ENCODE data around the gene PFDN2. TPM values are rescaled to one million over a fixed set of nuclear protein-coding genes. Genes with fewer than 3 reads are reported as not detected.

The PFDN2 gene, protein sequence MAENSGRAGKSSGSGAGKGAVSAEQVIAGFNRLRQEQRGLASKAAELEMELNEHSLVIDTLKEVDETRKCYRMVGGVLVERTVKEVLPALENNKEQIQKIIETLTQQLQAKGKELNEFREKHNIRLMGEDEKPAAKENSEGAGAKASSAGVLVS
- 23.4 and 34.3 TPM in 2 replicates for total RNA-seq (2014; rRNA removed; shearing (Covaris generic); ENCODE audit: low replicate concordance)

DNA sequence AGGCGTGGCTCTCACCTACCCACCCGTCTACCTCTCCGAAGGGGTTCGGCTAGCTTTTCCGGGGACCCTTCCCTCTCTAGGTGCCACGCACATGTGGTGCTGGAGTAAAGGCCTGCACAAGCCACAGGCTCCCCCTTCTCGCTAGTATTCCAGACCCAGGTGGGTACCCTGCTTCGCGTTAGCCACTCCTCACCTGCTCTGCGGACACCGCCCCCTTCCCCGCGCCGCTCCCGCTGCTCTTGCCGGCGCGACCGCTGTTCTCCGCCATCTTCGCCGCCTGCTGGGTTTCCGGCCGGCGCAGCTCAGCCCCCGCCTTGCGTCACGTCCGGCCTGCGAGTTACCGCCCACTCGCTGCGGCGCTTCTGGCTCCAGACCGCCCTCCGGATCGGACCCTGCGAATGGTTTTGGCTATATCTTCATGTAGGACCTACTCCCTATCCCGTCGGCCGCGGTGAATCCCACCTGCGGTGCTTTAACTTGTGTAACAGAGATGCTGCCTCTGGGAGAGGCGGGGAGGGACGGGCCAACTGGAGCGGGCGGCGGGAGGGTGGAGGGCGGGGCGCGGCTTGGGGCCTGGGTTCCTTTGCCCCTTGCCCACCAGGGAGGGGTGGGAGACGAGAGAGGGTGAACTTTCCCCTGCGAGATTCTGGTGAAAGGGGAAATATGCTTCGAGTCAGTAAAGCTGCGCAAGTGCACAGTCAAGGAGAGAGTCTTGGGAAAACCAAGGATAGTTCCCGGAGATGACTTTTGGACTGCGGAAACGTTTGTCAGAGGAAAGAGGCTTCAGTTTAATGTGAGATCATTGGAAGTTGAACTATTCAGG lies at the start of gene PFDN2, which contains the start of gene NIT1:
Gene PFDN2, minus strand, starts transcription at position 279 of the 823 bp plus-strand sequence. Its CDS starts 11 bp downstream, at position 268.
Gene NIT1, plus strand, starts transcription at position 347 of the 823 bp plus-strand sequence. Its CDS starts 72 bp downstream, at position 419.
- peak; percentile 76 for DNase-seq (ENCODE audit: low read depth)
- in situ Hi-C loops (cut with HindIII; ENCODE audit: low pct_unique_long_range_greater_than_20kb, low sequenced_read_pairs), result no loop called here

DNA sequence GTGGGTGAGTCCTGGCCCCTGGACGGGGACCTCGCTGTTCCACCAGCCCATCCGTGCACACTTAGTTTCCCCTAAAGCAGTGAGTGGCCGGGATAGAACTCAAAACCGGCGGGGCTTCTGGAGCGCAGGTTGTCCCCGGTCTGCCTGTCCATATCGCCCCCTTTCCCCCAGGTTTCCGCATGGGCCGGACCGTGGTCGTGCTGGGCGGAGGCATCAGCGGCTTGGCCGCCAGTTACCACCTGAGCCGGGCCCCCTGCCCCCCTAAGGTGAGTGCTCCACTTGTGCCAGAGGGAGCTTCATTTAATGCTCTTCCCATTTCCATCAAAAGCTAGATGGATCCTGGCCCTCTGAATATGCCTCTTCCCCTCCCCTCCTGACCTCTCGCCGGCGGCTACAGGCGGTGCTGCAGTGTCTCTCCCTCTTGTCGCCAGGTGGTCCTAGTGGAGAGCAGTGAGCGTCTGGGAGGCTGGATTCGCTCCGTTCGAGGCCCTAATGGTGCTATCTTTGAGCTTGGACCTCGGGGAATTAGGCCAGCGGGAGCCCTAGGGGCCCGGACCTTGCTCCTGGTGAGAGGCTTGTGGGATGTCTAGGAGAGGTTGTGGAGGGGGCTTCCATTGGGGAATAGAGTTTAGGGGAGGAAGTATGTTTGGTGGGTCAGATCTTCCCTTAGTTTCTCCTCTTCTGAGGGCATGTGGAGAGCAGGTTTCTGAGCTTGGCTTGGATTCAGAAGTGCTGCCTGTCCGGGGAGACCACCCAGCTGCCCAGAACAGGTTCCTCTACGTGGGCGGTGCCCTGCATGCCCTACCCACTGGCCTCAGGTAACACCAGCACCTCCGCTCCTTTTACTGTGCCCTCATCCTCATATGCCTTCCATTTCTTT lies 49.1 kb upstream of the PFDN2 start:
- in situ Hi-C loops (cut with HindIII; ENCODE audit: low pct_unique_long_range_greater_than_20kb, low sequenced_read_pairs), result no loop called here
- DNase-seq (ENCODE audit: low read depth), result peak; percentile 15

DNA sequence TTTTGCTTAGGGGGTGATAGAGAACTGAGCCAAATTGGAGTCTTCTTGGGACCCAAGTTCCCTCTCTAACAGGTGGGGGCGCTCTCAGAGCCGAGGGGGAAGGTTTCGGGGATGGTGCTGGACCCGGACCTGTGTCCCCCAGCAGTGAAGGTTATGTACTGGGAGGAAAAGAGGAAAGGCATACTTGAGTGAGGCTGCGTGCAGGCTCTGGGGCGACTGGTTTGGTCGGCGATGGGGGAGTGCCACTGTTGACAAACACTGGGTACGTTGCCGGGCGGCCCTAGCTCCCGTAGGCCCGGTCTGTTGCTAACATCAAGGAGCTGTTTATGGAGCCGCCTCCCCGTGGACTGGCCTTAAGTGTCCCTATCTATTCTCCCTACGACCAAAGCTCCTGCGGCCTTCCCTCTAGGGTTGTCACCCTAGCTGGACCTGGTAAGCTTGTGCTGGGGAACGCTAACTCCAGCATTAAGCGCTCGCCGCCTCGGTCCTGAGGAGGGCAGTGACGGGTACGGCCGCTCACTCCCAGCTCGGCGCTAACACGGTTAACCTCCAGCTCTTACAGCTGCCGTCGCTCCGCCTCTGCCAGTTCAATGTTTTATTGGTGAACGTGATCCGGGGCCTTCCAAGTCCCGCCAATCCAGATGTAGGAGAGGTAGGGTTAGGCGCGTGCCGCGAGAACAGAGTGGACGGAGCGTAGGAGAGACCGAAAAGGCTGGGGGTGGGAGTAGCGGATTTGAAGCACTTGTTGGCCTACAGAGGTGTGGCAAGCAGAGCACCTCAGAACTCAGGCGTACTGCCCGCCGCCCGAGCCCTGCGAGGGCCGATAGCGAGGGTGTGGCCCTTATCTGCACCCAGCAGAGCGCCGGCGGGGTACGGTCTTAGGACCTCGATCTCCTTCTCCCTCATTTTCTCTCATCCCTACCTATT lies 48.2 kb upstream of the PFDN2 start, which contains the start of gene PPOX:
Gene PPOX, plus strand, starts transcription at position 685 of the 927 bp plus-strand sequence. CDS start 422 bp downstream, outside the sequence.
- in situ Hi-C loops (cut with HindIII; ENCODE audit: low pct_unique_long_range_greater_than_20kb, low sequenced_read_pairs), result no loop called here
- peak; percentile 97 for DNase-seq (ENCODE audit: low read depth)

DNA sequence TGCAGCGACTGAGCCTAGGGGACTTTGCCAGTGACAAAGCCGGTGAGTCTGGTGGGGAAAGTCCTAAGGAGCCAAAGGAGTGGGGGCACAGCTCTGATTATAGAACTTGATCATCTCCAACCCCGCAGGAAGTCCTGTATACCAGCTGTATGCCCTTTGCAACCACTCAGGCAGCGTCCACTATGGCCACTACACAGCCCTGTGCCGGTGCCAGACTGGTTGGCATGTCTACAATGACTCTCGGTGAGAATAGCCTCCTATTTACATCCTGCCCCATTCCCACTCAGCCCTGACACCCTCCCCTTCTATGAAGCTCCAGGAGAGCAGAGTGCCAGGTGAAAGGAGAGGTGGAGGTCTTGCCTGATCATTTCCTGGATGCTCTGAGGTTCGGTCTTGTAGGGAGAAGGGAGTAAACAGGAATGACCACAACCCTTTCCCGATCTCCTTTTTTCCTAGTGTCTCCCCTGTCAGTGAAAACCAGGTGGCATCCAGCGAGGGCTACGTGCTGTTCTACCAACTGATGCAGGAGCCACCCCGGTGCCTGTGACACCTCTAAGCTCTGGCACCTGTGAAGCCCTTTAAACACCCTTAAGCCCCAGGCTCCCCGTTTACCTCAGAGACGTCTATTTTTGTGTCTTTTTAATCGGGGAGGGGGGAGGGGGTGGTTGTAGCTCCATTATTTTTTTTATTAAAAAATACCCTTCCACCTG lies 47.2 kb upstream of the PFDN2 start:
- in situ Hi-C loops (cut with HindIII; ENCODE audit: low pct_unique_long_range_greater_than_20kb, low sequenced_read_pairs), result no loop called here
- no peak for DNase-seq (ENCODE audit: low read depth)

DNA sequence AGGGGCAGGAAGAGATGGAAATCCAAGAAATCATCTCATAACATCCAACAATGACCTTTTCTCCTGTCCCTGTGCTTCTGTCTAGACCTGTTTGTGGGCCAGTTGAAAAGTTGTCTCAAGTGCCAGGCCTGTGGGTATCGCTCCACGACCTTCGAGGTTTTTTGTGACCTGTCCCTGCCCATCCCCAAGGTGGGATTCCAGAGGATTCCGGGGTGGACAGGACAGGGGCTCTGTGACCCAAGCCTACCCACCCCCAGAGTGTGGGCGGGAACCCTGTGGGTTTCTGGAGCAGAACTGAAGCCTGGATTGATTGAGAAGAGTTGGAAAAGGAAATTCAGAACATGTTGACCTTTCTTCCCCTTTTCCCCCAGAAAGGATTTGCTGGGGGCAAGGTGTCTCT lies 46.0 kb upstream of the PFDN2 start:
- in situ Hi-C loops (cut with HindIII; ENCODE audit: low pct_unique_long_range_greater_than_20kb, low sequenced_read_pairs), result no loop called here
- no peak for DNase-seq (ENCODE audit: low read depth)

DNA sequence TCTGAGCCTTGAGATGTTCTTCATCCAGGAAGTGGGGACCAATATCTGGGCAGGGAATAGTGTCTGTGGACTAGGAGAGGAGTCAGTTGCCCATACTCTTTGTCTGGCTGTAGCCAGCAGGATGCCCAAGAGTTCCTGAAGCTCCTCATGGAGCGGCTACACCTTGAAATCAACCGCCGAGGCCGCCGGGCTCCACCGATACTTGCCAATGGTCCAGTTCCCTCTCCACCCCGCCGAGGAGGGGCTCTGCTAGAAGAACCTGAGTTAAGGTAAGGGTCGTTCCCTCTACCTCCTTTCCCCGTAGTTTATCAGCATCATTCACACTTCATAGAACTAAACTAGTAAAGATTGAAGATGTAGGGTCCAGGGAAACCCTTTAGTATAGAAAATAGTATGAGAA lies 45.0 kb upstream of the PFDN2 start:
- no peak for DNase-seq (ENCODE audit: low read depth)
- in situ Hi-C loops (cut with HindIII; ENCODE audit: low pct_unique_long_range_greater_than_20kb, low sequenced_read_pairs), result no loop called here

DNA sequence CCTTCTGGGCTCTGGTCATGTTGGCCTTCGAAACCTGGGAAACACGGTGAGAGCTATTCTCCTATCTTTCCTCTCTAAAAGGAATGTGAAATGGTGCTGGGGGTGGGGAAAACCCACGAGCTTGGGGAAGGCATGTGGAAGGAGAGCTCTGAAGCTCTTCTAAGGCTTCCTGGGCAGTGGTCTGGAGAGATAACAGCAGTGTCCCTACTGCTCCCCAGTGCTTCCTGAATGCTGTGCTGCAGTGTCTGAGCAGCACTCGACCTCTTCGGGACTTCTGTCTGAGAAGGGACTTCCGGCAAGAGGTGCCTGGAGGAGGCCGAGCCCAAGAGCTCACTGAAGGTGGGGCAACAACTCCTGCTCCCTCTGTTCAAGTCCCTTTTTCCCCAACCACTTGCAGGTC lies 44.2 kb upstream of the PFDN2 start:
- no peak for DNase-seq (ENCODE audit: low read depth)
- in situ Hi-C loops (cut with HindIII; ENCODE audit: low pct_unique_long_range_greater_than_20kb, low sequenced_read_pairs), result no loop called here

DNA sequence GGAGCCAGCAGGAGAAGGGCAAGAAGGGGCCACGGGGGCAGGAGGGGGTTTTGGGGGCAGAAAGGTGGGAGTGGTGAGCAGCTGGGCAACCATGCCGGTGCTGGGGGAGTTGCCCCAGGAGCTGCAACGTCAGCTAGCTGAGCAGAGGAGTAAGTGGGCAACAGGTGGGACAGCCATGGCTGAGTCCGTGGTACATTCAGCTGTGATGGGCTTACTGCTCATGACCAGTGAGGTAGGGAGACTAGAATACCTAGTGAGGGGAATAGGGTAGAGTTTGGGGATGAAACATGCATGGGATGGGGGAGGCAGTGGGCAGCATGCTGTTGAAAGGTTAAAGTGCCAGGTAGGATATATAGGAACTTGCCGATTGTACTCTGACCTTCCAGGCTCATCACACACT lies 43.8 kb upstream of the PFDN2 start:
- in situ Hi-C loops (cut with HindIII; ENCODE audit: low pct_unique_long_range_greater_than_20kb, low sequenced_read_pairs), result no loop called here
- DNase-seq (ENCODE audit: low read depth), result no peak

DNA sequence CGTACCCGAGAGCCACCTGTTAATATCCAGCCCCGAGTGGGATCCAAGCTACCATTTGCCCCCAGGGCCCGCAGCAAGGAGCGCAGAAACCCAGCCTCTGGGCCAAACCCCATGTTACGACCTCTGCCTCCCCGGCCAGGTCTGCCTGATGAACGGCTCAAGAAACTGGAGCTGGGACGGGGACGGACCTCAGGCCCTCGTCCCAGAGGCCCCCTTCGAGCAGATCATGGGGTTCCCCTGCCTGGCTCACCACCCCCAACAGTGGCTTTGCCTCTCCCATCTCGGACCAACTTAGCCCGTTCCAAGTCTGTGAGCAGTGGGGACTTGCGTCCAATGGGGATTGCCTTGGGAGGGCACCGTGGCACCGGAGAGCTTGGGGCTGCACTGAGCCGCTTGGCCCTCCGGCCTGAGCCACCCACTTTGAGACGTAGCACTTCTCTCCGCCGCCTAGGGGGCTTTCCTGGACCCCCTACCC lies 42.9 kb upstream of the PFDN2 start:
- in situ Hi-C loops (cut with HindIII; ENCODE audit: low pct_unique_long_range_greater_than_20kb, low sequenced_read_pairs), result no loop called here
- no peak for DNase-seq (ENCODE audit: low read depth)

DNA sequence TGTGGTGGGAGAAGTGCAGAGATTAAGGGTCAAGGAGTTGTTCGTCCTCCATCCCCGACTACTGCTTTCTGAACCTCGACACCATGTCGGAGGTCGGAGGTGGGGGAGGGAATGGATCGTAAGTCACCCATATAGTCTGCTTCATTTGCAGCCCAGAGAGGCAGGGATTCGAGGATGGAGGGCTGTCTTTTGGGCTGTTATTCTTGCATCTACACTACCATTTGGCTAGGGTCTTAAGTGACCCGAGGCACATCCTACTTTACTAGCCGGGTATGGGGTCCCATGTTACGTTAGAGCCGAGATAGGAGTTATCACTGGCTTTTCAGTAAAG lies 42.0 kb upstream of the PFDN2 start:
- no peak for DNase-seq (ENCODE audit: low read depth)
- in situ Hi-C loops (cut with HindIII; ENCODE audit: low pct_unique_long_range_greater_than_20kb, low sequenced_read_pairs), result no loop called here

DNA sequence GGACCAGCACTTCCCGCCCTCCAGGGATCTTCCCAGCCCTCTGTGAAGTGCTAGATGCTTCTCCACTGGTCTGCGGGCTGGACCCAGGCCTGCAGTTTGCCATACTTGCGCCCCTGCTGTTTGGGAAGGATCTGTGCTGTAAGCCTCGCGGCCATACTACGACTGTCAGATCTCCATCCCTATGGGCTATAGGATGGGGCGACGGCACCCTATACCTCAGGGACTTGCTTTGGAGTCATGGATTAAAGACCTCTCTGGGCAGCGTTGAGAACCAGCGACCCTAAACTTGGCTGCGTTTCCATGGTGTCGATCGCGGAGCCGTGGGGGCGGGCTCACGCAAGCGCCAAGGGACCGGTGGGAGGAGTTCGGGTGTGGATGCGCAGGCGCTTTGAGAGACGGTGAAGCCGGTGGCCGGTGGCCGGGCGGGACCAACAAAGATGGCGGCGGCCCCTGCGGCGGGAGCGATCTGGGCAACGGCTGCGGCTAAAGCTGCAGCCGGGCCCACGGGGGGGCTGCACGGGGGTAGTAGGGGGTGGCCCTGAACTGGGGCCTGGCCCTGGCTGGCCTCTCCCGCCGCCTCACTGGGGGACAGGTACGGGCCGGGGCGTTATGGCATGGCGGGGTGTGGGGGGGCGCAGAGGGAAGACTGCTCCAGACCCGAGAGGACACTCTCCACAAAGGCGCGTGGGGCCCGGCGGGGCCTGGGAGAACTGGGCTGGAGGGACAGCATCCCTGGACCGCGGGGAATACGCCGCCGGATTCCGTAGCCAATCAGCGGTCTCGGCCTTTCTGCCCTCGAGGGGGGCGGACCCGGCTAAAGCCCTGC lies 41.5 kb upstream of the PFDN2 start, which contains the start of gene USP21:
Gene USP21, plus strand, starts transcription at position 414 of the 826 bp plus-strand sequence. CDS start 1,141 bp downstream, outside the sequence.
- peak; percentile 82 for DNase-seq (ENCODE audit: low read depth)
- in situ Hi-C loops (cut with HindIII; ENCODE audit: low pct_unique_long_range_greater_than_20kb, low sequenced_read_pairs), result no loop called here

DNA sequence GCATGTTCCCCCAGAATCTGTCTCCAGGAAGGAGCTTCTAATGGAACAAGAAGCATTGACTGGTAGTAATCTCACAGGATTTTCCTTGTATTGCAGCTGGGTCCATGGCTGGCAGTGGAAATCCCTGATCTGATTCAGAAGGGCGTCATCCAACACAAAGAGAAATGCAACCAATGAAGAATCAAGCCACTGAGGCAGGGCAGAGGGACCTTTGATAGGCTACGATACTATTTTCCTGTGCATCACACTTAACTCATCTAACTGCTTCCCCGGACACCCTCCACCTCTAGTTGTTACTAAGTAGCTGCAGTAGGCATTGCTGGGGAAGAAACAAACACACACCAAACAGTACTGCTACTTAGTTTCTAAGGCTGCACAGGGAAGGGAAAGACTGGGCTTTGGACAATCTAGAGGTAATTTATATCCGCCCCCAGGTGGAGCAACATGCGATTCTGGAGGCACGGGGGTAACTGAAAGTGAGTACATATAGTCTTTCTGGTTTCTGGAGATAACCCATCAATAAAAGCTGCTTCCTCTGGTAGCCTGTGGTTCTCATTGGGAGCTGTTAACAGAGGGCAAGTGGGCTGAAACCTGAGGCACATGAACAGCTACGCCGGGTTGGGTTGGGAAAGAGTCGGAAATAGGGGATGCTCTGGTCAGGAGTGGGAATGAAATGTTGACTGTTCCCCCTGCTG lies 40.6 kb upstream of the PFDN2 start:
- no peak for DNase-seq (ENCODE audit: low read depth)
- in situ Hi-C loops (cut with HindIII; ENCODE audit: low pct_unique_long_range_greater_than_20kb, low sequenced_read_pairs), result no loop called here

DNA sequence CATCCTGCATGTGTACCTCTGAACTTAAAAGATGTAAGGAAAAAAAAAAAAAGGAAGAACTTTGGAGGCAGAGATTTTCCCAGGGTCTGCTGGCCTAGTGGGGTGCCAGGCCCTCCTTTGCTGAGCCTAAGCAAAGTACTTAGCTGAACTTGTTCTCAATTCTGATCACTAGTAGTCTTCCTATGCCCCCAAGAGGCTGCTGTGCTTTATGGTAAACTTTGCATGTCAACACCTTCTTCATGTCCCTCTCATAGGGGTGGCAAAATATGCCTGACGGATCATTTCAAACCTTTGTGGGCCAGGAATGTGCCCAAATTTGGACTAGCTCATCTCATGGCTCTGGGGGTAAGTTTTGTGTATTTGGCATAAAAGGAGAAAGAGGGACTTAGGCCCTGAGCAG lies 40.0 kb upstream of the PFDN2 start:
- no peak for DNase-seq (ENCODE audit: low read depth)
- in situ Hi-C loops (cut with HindIII; ENCODE audit: low pct_unique_long_range_greater_than_20kb, low sequenced_read_pairs), result no loop called here

DNA sequence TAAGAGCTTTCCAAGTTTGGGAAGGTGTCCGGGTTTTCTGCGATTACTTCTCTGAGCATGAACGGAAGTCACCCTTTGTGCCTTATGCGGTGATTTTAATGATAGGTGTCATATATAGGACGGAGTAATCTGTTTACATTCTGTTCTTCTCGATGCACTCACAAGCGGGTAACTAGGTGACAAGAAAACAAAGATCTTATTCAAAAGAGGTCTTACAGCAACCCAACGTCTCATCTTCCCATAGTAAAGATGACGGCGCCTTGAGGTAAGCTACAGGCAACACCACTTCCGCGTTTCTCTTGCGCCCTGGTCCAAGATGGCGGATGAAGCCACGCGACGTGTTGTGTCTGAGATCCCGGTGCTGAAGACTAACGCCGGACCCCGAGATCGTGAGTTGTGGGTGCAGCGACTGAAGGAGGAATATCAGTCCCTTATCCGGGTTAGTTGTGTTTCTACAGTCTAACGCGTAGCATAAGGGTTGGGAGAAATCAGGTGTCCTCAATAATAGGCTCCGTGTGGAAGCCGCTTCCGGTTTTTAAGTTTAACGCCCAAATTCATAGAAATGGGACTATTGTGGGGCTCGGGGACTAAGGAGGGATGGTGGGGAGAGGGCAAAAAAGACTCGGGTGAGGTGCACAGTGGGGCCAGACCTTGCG lies 36.0 kb upstream of the PFDN2 start, which contains the start of gene UFC1:
Gene UFC1, plus strand, starts transcription at position 297 of the 656 bp plus-strand sequence. Its CDS starts 20 bp downstream, at position 317.
- in situ Hi-C loops (cut with HindIII; ENCODE audit: low pct_unique_long_range_greater_than_20kb, low sequenced_read_pairs), result no loop called here
- DNase-seq (ENCODE audit: low read depth), result peak; percentile 88

DNA sequence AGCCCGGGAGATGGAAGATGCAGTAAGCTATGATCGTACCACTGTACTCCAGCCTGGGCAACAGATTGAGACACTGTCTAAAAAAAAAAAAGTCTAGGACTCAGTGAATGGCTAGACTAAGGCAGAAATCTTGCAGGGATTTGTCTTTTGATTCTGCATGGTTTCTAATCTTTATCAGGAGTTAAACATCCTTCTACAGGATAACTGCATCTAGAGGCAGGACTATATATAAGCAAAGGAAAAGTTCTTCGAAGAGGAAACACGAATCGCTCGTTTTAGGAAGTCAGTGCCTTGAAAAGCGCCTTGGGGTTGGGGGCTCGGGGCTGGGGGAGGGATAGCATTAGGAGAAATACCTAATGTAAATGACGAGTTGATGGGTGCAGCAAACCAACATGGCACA lies 35.3 kb upstream of the PFDN2 start:
- DNase-seq (ENCODE audit: low read depth), result no peak
- in situ Hi-C loops (cut with HindIII; ENCODE audit: low pct_unique_long_range_greater_than_20kb, low sequenced_read_pairs), result no loop called here

All from Caki2 (cell line).